NCI-H187 (cell line): Measurements from ENCODE around the gene CELF1.
A peak's percentile ranks its signal among the peaks of the same experiment; 100 is the strongest.
"Not testable (repeated sequence)": the region's sequence is repeated elsewhere in the genome, so short reads cannot be mapped to it uniquely, and the experiment has no call there.

Experiments
- DNase-seq, 2 experiments: peaks; one replicate each; lab custom pipeline; 2025; lab: John Stamatoyannopoulos, UW

Gene CELF1

DNA sequence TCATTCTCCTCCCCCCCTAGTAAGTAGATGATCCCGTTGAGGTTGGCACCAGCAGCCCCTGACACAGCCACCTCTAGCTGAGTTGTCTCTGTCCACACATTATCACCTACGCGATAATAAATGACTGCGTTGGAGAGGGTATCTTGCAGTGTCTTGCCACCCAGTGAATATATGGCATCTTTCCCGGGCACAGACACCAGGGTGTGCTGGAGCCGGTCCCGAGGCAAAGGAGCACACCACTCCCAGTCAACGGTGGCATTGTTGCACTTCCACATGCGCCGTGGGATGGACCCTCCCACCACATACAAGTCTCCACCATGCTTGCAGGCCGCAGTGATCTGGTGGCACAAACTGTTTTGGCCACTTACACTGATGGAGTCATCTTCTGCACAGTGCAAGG, 20.4 kb upstream of the CELF1 start:
- no peak for DNase-seq

DNA sequence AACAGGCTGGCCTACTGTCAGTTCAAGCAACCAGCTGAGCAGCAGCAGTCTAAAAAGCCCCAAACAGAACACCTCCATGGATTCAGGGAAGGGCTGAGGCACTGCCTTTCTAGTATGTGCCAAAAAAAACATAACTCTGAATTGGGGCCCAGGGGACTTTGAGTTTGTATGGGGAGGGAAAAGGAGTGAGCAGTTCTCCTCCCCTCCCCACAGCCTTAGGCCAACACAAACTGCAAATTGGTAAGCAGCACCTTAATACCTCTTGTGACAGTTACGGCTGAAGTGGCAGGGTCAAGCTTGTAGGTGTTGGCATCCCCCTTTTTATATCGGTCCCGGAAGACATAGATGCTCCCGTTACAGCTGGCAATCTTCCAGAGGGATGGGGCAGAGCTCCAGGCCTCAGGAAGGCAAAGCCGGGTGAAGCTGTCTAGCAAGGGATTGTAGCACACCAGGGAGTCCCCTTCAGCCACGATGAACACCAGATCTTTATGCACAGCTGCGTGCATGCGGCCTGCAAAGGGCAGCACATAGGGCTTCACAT, 19.9 kb upstream of the CELF1 start:
- no peak for DNase-seq

DNA sequence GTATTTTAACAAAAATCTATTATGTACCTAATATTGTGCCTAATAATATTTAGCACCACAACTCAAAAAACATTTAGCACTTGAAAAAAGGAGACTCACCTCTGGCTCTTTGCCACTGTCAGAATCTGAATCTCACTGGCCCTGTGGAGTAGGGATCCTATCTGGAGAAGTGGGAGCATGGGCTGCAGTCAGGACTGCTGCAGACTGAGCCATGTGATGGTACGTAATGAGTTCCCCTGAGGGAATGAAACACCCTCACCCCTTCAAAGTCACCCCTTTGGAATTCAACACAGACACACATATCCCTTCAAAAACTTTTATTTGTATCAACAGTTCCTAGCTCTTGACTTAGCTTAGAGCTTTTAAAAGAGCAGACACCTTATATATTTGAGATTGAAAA, 19.0 kb upstream of the CELF1 start:
- DNase-seq = no peak

DNA sequence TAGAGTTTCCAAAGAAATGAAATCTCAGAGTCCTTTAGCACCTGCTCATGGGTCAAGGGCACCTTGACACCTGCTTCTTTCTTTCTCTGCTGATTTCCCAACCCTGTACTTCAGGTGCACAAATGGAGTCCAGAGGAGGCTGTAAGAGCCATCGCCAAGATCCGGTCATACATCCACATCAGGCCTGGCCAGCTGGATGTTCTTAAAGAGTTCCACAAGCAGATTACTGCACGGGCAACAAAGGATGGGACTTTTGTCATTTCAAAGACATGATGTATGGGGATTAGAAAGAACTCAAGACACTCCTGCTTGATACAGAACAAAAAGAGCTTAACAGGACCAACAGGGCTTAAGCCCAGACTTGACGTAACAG, 18.4 kb upstream of the CELF1 start:
- no peak for DNase-seq

DNA sequence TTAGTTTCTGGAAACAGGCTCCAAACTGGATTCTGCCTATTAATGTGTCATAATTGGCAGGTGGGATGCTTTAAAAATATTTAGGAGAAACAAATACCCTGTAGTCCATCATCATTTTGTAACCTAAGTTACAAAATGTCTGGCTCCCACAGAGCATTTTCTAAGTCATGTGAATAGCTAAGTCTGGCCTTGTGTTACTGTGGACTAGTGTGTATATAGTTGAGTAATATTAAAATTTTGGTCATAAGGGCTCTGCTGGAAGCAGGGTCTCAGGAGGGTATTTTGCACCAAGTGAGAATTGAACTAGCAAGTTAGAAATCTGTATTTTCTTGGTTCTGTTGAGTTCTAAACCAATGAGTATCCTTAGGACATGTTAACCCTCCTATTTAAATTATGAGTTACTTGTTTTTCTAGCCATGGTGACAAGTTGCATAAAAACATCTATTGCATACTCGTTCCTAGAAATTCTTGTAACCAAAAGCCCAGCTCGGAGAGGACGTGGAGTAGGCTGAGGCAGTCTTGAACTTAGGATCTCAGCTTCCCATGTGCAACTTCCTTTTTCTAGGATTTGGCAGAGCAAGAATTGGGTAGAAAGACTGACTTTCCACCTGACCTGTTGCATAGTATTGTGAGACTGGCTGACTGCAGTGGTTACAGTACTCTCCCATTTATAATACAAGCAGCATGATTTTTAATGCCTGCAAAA, 17.9 kb upstream of the CELF1 start:
- DNase-seq = no peak

DNA sequence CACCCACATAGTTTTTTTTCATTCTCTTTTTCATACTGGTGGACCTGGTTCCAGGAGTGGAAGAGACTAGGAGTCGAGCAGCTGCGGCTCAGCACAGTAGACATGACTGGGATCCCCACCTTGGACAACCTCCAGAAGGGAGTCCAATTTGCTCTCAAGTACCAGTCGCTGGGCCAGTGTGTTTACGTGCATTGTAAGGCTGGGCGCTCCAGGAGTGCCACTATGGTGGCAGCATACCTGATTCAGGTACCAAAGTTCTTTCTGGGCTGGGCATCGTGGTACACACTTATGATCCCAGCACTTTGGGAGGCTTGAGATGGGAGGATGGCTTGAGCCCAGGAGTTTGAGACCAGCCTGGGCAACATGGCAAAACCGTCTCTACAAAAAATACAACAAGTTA, 16.7 kb upstream of the CELF1 start:
- no peak for DNase-seq

DNA sequence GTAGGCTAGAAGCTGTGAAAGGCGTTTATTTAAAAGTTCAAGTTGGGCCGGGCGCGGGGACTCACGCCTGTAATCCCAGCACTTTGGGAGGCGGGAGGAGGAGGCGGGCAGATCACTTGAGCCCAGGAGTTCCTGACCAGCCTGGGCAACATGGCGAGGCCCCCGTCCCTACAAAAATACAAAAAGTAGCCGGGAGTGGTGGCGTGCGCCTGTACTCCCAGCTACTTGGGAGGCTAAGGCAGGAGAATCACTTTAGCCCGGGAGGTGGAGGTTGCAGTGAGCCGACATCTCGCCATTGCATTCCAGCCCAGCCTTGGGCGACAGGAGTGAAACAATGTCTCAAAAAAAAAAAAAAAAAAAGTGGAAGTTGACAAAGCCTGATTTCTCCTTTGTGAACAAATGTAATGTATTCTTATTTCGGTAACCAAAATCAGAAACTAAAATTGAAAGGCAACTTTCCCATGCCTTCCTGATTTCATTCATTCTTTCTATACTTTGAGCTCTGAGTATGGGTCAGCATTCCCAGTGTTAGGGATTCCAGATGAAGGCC, 13.3 kb upstream of the CELF1 start:
- no peak for DNase-seq

DNA sequence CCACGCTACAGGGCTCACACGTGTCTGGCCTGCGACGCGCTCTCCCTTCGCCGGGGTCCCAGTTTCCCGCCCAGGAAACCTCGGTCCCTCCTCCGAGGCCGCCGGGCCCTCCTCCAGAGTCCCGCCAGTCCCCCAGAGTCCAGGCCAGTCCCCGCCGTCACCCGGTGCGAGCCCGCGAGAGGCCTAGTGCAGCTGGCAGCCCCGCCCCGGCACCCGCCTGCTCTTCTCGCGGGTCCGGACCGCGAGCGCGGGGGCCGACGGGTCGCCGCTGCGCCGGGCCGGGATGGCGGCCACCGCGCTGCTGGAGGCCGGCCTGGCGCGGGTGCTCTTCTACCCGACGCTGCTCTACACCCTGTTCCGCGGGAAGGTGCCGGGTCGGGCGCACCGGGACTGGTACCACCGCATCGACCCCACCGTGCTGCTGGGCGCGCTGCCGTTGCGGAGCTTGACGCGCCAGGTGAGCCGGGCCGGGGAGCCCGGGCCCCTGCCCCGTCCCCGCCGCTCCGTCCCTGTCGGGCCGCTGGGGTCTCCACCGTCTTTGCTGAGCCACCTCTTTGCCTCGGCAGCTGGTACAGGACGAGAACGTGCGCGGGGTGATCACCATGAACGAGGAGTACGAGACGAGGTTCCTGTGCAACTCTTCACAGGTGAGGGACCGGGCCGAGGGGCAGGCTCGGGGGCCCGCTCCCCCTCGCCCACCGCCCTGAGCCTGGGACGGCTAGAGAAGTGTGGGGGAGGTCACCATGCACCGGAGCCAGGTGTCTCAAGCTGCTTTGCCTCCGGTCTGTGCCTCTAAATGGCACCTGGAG, 12.6 kb upstream of the CELF1 start, which contains the start of gene PTPMT1:
TSS of gene PTPMT1 (plus strand) at position 260 of the 809 bp plus-strand sequence. CDS start at position 284, 24 bp downstream.
- DNase-seq = peak in 1 of 2 experiments; percentile 58

DNA sequence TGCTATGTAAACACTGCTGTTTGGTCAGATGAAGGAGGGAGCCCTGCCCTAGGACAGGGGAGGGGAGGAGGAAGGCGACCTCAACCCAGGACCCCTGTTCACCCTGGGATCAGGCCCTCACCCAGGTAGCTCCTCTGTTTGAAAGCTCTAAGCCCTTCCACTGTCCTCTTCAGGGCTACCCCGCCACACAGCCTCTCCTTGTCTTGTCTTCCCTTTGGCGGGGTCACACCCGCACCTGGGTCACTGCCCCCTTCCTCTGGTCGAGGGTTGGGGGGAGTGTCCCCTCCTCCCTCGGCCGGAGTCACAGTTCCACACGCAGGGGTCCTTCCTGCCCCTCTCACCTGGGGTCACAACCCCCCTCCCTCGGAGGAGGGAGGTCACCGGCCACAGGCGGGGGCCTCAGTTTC, 12.0 kb upstream of the CELF1 start:
- DNase-seq = no peak

DNA sequence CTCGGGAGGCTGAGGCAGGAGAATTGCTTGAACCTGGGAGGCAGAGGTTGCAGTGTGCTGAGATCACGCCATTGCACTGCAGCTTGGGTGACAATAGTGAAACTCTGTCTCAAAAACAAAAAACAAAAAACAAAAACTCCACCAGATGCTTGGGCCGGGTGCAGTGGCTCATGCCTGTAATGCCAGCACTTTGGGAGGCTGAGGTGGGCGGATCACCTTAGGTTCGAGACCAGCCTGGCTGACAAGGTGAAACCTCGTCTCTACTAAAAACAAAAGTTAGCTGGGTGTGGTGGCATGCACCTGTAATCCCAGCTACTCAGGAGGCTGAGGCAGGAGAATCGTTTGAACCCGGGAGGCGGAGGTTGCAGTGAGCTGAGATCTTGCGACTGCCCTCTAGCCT, 11.4 kb upstream of the CELF1 start:
- not testable (repeated sequence) for DNase-seq

DNA sequence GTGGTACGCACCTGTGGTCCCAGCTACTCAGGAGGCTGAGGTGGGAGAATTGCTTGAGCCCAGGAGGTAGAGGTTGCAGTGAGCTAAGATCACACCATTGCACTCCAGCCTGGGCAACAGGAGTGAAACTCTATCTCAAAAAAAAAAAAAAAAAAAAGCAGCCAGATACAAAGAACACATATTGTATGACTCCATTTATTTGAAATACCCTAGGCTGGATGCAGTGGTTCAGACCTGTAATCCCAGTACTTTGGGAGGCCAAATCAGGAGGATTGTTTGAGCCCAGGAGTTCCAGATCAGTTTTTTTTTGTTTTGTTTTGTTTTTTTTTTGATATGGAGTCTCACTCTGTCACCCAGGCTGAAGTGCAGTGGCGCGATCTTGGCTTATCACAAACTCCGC, 9.5 kb upstream of the CELF1 start:
- not testable (repeated sequence) for DNase-seq

DNA sequence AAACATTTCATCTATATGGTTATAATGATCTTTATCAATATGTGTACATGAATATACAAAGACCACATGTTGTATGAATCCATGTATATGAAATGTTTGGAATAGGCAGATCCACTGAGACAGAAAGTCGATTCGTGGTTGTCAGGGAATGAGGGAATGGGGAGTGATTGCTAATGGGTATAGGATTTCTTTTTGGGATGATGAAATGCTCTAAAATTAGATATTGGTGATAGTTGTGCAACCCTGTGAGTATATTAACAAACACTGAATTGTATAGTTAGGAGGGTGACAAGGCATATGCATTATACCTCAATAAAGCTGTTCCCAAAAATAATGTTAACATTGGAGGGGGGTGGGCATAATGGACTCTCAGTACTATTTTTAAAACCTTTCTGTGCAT, 7.5 kb upstream of the CELF1 start:
- DNase-seq = no peak

DNA sequence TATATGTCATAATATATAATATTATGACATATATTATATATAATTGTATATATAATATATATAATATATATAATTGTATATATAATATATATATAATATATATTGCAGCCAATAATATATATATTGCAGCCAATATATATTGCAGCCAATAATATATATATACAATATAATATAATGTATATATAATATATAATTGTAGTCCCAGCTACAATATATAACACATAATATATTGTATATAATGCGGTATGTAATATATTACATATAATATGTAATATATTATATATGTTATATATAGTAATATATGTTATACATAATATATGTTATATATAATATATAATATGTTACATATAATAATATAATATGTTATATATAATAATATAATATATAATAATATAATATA, 5.8 kb upstream of the CELF1 start:
- no peak for DNase-seq

DNA sequence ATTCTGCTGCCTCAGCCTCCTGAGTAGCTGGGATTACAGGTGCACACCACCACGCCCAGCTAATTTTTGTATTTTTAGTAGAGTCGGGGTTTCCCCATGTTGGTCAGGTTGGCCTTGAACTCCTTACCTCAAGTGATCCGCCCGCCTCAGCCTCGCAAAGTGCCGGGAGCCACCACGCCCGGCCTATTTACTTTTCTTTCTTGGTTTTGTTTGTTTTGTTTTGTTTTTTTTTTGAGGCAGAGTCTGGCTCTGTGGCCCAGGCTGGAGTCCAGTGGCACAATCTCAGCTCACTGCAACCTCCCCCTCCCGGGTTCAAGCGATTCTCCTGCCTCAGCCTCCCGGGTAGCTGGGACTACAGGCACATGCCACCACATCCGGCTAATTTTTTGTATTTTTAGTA, 4.1 kb upstream of the CELF1 start:
- not testable (repeated sequence) for DNase-seq

DNA sequence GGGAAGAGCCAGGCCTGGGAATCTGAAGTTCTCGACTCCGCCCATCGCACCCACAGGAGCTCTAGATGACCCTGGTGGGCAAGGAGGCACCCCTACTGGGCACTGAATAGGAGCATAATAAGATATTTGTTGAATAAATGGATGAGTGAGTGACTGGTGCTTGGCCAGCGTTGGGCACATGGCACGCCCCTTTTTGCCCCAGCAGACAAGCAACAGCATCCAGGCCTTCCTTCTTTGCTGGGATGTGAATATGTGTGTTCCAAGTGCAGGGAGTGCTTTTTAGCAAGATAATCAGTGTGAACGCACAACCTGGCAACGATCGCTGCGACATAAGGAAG, 443 bp upstream of the CELF1 start:
- DNase-seq = peak in 1 of 2 experiments; percentile 92

DNA sequence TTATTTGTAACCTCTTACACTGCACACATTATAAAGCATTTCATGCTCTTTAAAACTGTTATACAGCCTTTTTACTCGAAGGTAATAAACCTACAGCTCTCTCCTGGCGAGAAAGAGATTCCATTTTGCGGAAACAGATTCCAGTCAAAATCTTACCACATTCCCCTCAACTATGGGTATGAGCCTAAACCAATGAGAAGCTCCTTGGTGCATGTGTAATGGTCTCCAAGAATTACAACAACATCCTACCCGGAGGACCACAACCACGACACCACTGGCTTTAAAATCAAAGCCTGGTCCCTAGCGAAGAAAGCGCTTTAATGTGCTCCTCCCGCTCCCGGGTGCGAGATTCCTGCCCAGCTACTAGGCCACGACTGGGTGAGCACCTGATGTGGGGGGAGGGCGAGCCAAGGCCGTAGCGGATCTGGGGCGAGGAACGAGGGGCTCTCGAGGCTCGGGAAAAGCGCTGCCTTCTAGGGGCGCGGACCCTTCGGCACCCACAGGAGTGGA, 821 bp downstream of the CELF1 start:
- DNase-seq = no peak

DNA sequence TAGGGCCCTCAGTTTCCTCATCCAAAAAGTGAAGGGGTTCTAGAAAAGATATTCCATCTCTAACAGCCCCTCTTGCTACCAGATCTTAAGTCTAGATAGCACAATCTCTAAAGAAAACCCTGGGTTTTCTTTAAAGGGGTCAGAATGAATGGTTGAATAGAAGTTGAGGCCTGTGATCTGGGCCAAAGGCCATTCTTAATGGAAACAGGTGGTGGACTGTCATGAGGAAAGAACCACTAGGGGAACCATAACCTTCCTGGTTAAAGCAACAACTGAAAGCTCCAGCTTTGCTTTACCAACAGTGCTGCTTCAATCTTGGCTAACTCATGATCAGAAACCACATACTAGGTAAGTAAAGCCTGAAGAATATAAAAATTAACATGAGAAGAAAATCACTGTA, 1.8 kb downstream of the CELF1 start:
- no peak for DNase-seq

DNA sequence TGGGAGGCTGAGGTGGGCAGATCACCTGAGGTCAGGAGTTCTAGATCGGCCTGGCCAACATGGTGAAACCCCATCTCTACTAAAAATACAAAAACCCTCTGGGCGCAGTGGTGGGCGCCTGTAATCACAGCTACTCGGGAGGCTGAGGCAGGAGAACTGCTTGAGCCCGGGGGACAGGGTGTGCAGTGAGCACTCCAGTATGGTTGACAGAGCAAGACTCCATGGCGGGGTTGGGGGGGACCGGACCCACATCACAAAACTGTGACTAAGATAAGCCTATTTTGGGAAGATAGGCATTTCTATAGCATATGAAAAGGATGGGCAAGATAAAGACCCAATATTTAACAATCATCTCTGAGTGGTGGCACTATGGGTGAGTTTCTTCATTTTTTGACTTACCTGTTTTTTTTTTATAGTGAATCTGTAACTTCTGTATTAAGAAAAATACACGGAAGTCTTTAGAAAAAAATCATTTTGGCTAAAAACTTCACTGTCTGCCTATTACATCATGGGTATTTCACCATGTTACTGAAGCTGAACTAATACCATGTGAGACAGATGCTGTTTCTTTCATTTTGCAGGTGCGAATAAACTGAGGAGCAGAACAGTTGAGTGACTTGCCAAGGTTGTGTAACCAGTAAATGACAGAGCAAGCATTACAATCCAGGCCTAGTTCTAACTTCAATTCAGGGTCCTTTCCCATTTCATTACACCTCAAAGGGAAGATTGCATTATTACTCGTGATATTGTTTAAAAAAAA, 2.5 kb downstream of the CELF1 start:
- no peak for DNase-seq

DNA sequence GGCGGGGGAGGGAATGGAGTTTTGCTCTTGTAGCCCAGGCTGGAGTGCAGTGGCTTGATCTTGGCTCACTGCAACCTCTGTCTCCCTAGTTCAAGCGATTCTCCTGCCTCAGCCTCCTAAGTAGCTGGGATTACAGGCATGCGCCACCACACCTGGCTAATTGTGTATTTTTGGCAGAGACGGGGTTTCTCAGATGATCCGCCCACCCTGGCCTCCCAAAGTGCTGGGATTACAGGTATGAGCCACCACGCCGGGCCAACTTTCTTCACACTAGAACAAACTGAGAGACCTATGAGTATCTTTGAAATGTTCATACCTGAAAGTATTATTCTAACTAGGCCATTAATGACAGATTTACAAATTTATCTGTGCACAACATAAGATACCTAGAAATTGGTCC, 6.7 kb downstream of the CELF1 start:
- DNase-seq = not testable (repeated sequence)

DNA sequence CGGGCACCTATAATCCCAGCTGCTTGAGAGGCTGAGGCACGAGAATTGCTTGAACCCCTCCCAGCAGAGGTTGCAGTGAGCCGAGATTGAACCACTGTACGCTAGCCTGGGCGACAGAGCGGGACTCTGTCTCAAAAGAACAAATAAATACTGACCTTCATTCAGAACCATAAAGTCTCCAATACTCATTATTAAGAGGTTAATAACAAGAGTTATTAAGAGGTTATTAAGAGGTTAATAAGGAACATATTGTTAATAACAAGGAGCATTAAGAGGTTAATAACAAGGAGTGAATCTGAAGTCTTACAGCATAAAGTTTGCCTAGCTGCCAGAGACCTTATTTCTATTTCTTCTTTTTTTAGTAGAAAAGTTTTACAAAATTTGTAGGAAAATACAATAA, 7.6 kb downstream of the CELF1 start:
- no peak for DNase-seq

DNA sequence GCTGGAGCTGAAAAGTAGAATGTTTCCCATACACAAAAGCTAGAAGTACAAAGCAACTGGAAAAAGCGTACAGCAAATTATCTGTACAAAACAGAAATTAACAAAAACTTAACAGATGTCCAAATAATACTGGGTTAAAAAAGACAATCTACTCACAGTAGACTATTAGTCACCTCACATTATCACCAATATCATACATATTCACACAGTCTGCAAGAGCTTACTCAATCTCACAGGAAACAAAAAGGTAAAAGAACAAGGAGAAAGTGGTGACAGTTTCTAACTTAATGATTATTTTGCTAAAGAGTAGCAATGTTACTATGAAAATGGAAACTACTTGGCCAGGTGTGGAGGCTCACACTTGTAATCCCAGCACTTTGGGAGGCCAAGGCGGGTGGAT, 11.9 kb downstream of the CELF1 start:
- DNase-seq = no peak

DNA sequence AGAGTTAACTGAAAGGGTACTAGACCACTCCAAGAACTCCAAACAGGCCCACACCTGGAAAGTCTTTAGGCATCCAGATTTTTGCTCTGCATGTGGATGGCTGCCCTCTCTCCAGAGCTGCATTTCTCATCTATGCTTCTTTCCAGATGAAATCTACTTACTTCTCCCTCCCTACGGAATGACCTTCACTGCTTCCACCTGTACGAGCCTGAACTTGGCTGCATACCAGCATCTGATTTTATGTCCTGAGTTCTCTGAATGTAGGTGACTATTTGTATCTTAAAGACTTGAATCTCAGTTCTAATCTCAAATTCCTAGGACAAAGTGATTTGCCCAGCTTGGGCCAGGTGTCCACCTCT, 13.3 kb downstream of the CELF1 start:
- DNase-seq = no peak
